Measurements from ENCODE around the gene NCK1.
A peak's percentile ranks its signal among the peaks of the same experiment; 100 is the strongest.
"Not testable (repeated sequence)": the region's sequence is repeated elsewhere in the genome, so short reads cannot be mapped to it uniquely, and the experiment has no call there.

NCK1 gene

GRCh38 chr3:136858381-136858780, 3.6 kb upstream of the NCK1 start:
- DNase-seq (ENCODE audit: extremely low spot score): no peak
- ChIA-PET POLR2A (interaction anchor here (1.2 kb wide), 1 partner anchor 19 kb away, joined by 3 read pairs; no protein-coding TSS in a partner anchor), CTCF (interaction anchor here (0.6 kb wide), 1 partner anchor 156 kb away, joined by 3 read pairs; no protein-coding TSS in a partner anchor)
- TF ChIP-seq HDGF (IDR thresholded peaks at IDR 0.05; ENCODE audit: borderline replicate concordance) (no peak), SP1 (IDR thresholded peaks at IDR 0.05) (no peak), FOXM1 (IDR thresholded peaks at IDR 0.05; ENCODE audit: borderline replicate concordance) (no peak), PKNOX1 (IDR thresholded peaks at IDR 0.05) (no peak), ELF4 (IDR thresholded peaks at IDR 0.05) (no peak), NFRKB (IDR thresholded peaks at IDR 0.05) (no peak), CTBP1 (IDR thresholded peaks at IDR 0.05; ENCODE audit: borderline replicate concordance) (no peak), FOXA1 (IDR thresholded peaks at IDR 0.05) (no peak), ARNT (IDR thresholded peaks at IDR 0.05) (no peak), TARDBP (IDR thresholded peaks at IDR 0.05) (no peak), L3MBTL2 (conservative IDR thresholded peaks at IDR 0.05) (no peak), SUZ12 (IDR thresholded peaks at IDR 0.05) (no peak)

- ChIA-PET CTCF (interaction anchor here (1.4 to 2.0 kb wide), 2 partner anchors 108 to 153 kb away, joined by 3 to 7 read pairs; partner anchors contain the start of gene STAG1), POLR2A (interaction anchor here (1.0 to 4.2 kb wide), 4 partner anchors 42 to 107 kb away, joined by 3 to 34 read pairs (median 6); partner anchors contain the start of genes SLC35G2 and STAG1)
- TF ChIP-seq ZNF384 (IDR thresholded peaks at IDR 0.05): no peak
- no peak for TF ChIP-seq HDGF (IDR thresholded peaks at IDR 0.05; ENCODE audit: borderline replicate concordance)
- TF ChIP-seq SUZ12 (IDR thresholded peaks at IDR 0.05): no peak
- TF ChIP-seq LEF1 (IDR thresholded peaks at IDR 0.05; ENCODE audit: borderline replicate concordance): no peak
- no peak for TF ChIP-seq FOXK2 (IDR thresholded peaks at IDR 0.05)
- TF ChIP-seq SP1 (IDR thresholded peaks at IDR 0.05): no peak
- no peak for TF ChIP-seq ELF4 (IDR thresholded peaks at IDR 0.05)
- TF ChIP-seq CTBP1 (IDR thresholded peaks at IDR 0.05; ENCODE audit: borderline replicate concordance): no peak
- no peak for TF ChIP-seq TARDBP (IDR thresholded peaks at IDR 0.05)
- TF ChIP-seq NFRKB (IDR thresholded peaks at IDR 0.05): no peak
- no peak for TF ChIP-seq BHLHE40 (IDR thresholded peaks at IDR 0.05; ENCODE audit: borderline replicate concordance)
- TF ChIP-seq PKNOX1 (IDR thresholded peaks at IDR 0.05): no peak
- TF ChIP-seq FOXA1 (IDR thresholded peaks at IDR 0.05): no peak
- TF ChIP-seq FOXM1 (IDR thresholded peaks at IDR 0.05; ENCODE audit: borderline replicate concordance): no peak
- TF ChIP-seq ARNT (IDR thresholded peaks at IDR 0.05): no peak
- TF ChIP-seq L3MBTL2 (conservative IDR thresholded peaks at IDR 0.05): no peak
- DNase-seq (ENCODE audit: extremely low spot score): no peak
Observed at GRCh38 chr3:136860541-136860940, 1.5 kb upstream of the NCK1 start.

- ChIA-PET CTCF (interaction anchor here (0.6 to 1.6 kb wide), 3 partner anchors 100 to 162 kb away, joined by 3 to 5 read pairs (median 5); no protein-coding TSS in a partner anchor), POLR2A (interaction anchor here (1.0 to 4.2 kb wide), 7 partner anchors 15 to 431 kb away, joined by 3 to 34 read pairs (median 6); partner anchors contain the start of gene STAG1)
- no peak for TF ChIP-seq ELF4 (IDR thresholded peaks at IDR 0.05)
- no peak for TF ChIP-seq BHLHE40 (IDR thresholded peaks at IDR 0.05; ENCODE audit: borderline replicate concordance)
- no peak for TF ChIP-seq CTBP1 (IDR thresholded peaks at IDR 0.05; ENCODE audit: borderline replicate concordance)
- peak; percentile 57 for DNase-seq (ENCODE audit: extremely low spot score)
Observed at GRCh38 chr3:136862617-136863322, 762 bp downstream of the NCK1 start.

- DNase-seq (ENCODE audit: extremely low spot score): no peak
- ChIA-PET POLR2A (no interaction called here), CTCF (no interaction called here)
- no peak for TF ChIP-seq BHLHE40 (IDR thresholded peaks at IDR 0.05; ENCODE audit: borderline replicate concordance)
- TF ChIP-seq FOXK2 (IDR thresholded peaks at IDR 0.05): no peak
- no peak for TF ChIP-seq NFRKB (IDR thresholded peaks at IDR 0.05)
- TF ChIP-seq ZNF384 (IDR thresholded peaks at IDR 0.05): no peak
- no peak for TF ChIP-seq LEF1 (IDR thresholded peaks at IDR 0.05; ENCODE audit: borderline replicate concordance)
- TF ChIP-seq ELF4 (IDR thresholded peaks at IDR 0.05): no peak
- TF ChIP-seq FOXA1 (IDR thresholded peaks at IDR 0.05): no peak
- TF ChIP-seq SUZ12 (IDR thresholded peaks at IDR 0.05): no peak
- TF ChIP-seq SP1 (IDR thresholded peaks at IDR 0.05): no peak
- no peak for TF ChIP-seq TARDBP (IDR thresholded peaks at IDR 0.05)
- no peak for TF ChIP-seq L3MBTL2 (conservative IDR thresholded peaks at IDR 0.05)
- no peak for TF ChIP-seq PKNOX1 (IDR thresholded peaks at IDR 0.05)
- no peak for TF ChIP-seq ARNT (IDR thresholded peaks at IDR 0.05)
- no peak for TF ChIP-seq HDGF (IDR thresholded peaks at IDR 0.05; ENCODE audit: borderline replicate concordance)
Observed at GRCh38 chr3:136869282-136869681, 7.3 kb downstream of the NCK1 start.

- POLR2A ChIA-PET; CTCF ChIA-PET; DNase-seq (ENCODE audit: extremely low spot score): not testable (repeated sequence)
Observed at GRCh38 chr3:136872258-136872657, 10.2 kb downstream of the NCK1 start.

- POLR2A ChIA-PET; CTCF ChIA-PET; DNase-seq (ENCODE audit: extremely low spot score): not testable (repeated sequence)
Observed at GRCh38 chr3:136879510-136879909, 17.5 kb downstream of the NCK1 start.

Data from HEK293T (cell line).